ENCODE measurements around the gene SNX25. TPM values are rescaled to one million over a fixed set of nuclear protein-coding genes. Genes with fewer than 3 reads are reported as not detected.

Gene SNX25
- total and polyA plus RNA-seq, 2 of the 13 experiments (the other 11 are each of a cell fraction or from before 2014, with no cell fraction given): 23.4 to 23.5 TPM

GRCh38 chr4:185395956-185396723, 186.7 kb downstream of the SNX25 start (continued):
- TF ChIP-seq, protein P1, sequence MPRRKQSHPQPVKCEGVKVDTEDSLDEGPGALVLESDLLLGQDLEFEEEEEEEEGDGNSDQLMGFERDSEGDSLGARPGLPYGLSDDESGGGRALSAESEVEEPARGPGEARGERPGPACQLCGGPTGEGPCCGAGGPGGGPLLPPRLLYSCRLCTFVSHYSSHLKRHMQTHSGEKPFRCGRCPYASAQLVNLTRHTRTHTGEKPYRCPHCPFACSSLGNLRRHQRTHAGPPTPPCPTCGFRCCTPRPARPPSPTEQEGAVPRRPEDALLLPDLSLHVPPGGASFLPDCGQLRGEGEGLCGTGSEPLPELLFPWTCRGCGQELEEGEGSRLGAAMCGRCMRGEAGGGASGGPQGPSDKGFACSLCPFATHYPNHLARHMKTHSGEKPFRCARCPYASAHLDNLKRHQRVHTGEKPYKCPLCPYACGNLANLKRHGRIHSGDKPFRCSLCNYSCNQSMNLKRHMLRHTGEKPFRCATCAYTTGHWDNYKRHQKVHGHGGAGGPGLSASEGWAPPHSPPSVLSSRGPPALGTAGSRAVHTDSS (CRISPR knock-in tag; conservative IDR thresholded peaks at IDR 0.05): 0 out of 2 replicates have a peak, but pooled peaks have one; percentile 54
- no peak for TF ChIP-seq PAWR (CRISPR knock-in tag; IDR thresholded peaks at IDR 0.05; ENCODE audit: borderline replicate concordance)
- TF ChIP-seq, protein P2, sequence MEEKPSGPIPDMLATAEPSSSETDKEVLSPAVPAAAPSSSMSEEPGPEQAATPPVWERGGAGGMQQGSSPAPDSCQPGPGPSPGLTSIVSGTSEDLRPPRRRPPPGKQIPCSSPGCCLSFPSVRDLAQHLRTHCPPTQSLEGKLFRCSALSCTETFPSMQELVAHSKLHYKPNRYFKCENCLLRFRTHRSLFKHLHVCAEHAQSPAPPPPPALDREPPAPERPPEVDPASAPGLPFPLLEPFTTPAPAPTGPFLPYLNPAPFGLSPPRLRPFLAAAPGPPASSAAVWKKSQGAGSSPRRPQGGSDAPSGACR (CRISPR knock-in tag; IDR thresholded peaks at IDR 0.05): peak; percentile 86
- no peak for TF ChIP-seq NFE2L2 (IDR thresholded peaks at IDR 0.05; ENCODE audit: low read length)
- TF ChIP-seq ZNF562 (CRISPR knock-in tag; IDR thresholded peaks at IDR 0.05; ENCODE audit: borderline replicate concordance): 0 out of 2 replicates have a peak, but pooled peaks have one; percentile 55
- TF ChIP-seq ZNF235 (CRISPR knock-in tag; IDR thresholded peaks at IDR 0.05; ENCODE audit: borderline replicate concordance): peak; percentile 37; the same call in 1 of the 2 replicates
- TF ChIP-seq ZSCAN5A (CRISPR knock-in tag; IDR thresholded peaks at IDR 0.05; ENCODE audit: borderline replicate concordance): peak; percentile 98
- TF ChIP-seq ZBTB44 (CRISPR knock-in tag; IDR thresholded peaks at IDR 0.05): peak; percentile 30; the same call in 1 of the 2 replicates
- TF ChIP-seq ZNF432 (CRISPR knock-in tag; IDR thresholded peaks at IDR 0.05; ENCODE audit: borderline replicate concordance): no peak
- TF ChIP-seq TMF1 (CRISPR knock-in tag; IDR thresholded peaks at IDR 0.05; ENCODE audit: low read depth): peak; percentile 95
- TF ChIP-seq SOX13 (IDR thresholded peaks at IDR 0.05): no peak
- TF ChIP-seq SOX13 (CRISPR knock-in tag; conservative IDR thresholded peaks at IDR 0.05 in 1 of 2, IDR thresholded peaks at IDR 0.05 in 1 of 2): peak in 1 of 2 experiments; percentile 25; a peak in 1 of 4 replicates
- TF ChIP-seq STAG1 (CRISPR knock-in tag; IDR thresholded peaks at IDR 0.05): peak; percentile 27
- TF ChIP-seq ZNF598 (CRISPR knock-in tag; IDR thresholded peaks at IDR 0.05; ENCODE audit: borderline replicate concordance): no peak; the same call in 1 of the 2 replicates
- peak; percentile 94 for TF ChIP-seq ZNF772 (CRISPR knock-in tag; IDR thresholded peaks at IDR 0.05)
- peak; percentile 99 for TF ChIP-seq KDM5B (CRISPR knock-in tag; IDR thresholded peaks at IDR 0.05; ENCODE audit: borderline replicate concordance)
- no peak for TF ChIP-seq TRIM24 (CRISPR knock-in tag; IDR thresholded peaks at IDR 0.05)
- peak; percentile 77; the same call in 1 of the 2 replicates for TF ChIP-seq YEATS2 (CRISPR knock-in tag; IDR thresholded peaks at IDR 0.05; ENCODE audit: borderline replicate concordance)
- TF ChIP-seq, protein P3, sequence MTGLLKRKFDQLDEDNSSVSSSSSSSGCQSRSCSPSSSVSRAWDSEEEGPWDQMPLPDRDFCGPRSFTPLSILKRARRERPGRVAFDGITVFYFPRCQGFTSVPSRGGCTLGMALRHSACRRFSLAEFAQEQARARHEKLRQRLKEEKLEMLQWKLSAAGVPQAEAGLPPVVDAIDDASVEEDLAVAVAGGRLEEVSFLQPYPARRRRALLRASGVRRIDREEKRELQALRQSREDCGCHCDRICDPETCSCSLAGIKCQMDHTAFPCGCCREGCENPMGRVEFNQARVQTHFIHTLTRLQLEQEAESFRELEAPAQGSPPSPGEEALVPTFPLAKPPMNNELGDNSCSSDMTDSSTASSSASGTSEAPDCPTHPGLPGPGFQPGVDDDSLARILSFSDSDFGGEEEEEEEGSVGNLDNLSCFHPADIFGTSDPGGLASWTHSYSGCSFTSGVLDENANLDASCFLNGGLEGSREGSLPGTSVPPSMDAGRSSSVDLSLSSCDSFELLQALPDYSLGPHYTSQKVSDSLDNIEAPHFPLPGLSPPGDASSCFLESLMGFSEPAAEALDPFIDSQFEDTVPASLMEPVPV (CRISPR knock-in tag; IDR thresholded peaks at IDR 0.05): peak; percentile 98
- TF ChIP-seq ZNF839 (CRISPR knock-in tag; IDR thresholded peaks at IDR 0.05; ENCODE audit: borderline replicate concordance): peak; percentile 63; the same call in 1 of the 2 replicates
- TF ChIP-seq ZBTB8A (CRISPR knock-in tag; IDR thresholded peaks at IDR 0.05; ENCODE audit: borderline replicate concordance, low read depth): peak; percentile 41; the same call in 1 of the 2 replicates
- no peak for TF ChIP-seq HMGA1 (CRISPR knock-in tag; conservative IDR thresholded peaks at IDR 0.05)
